ENCODE results near the gene SMIM14.

- TF ChIP-seq CTCF (IDR thresholded peaks at IDR 0.05; ENCODE audit: poor library complexity) (no peak), EZH2 (IDR thresholded peaks at IDR 0.05; ENCODE audit: borderline replicate concordance) (no peak), EZH2phosphoT487 (IDR thresholded peaks at IDR 0.05; ENCODE audit: low read depth, severe bottlenecking, unreplicated experiment) (no peak)
These were observed 48.3 kb upstream of the SMIM14 start for GRCh38 chr4:39687014-39687413.

Data from hepatocyte (in vitro differentiated cells).